HG03521 (cell line): Measurements from ENCODE around the gene FARP2.
"Not testable (repeated sequence)": the region's sequence is repeated elsewhere in the genome, so short reads cannot be mapped to it uniquely, and the experiment has no call there.

Source experiments
- ATAC-seq: cut with Tn5 transposase; IDR thresholded peaks from one replicate; pipeline ENCODE4 v1.9.1; 2021; ENCODE audit warnings: mild to moderate bottlenecking, moderate library complexity; ENCODE audit not compliant: unreplicated experiment

The FARP2 gene, protein sequence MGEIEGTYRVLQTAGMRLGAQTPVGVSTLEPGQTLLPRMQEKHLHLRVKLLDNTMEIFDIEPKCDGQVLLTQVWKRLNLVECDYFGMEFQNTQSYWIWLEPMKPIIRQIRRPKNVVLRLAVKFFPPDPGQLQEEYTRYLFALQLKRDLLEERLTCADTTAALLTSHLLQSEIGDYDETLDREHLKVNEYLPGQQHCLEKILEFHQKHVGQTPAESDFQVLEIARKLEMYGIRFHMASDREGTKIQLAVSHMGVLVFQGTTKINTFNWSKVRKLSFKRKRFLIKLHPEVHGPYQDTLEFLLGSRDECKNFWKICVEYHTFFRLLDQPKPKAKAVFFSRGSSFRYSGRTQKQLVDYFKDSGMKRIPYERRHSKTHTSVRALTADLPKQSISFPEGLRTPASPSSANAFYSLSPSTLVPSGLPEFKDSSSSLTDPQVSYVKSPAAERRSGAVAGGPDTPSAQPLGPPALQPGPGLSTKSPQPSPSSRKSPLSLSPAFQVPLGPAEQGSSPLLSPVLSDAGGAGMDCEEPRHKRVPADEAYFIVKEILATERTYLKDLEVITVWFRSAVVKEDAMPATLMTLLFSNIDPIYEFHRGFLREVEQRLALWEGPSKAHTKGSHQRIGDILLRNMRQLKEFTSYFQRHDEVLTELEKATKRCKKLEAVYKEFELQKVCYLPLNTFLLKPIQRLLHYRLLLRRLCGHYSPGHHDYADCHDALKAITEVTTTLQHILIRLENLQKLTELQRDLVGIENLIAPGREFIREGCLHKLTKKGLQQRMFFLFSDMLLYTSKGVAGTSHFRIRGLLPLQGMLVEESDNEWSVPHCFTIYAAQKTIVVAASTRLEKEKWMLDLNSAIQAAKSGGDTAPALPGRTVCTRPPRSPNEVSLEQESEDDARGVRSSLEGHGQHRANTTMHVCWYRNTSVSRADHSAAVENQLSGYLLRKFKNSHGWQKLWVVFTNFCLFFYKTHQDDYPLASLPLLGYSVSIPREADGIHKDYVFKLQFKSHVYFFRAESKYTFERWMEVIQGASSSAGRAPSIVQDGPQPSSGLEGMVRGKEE

DNA sequence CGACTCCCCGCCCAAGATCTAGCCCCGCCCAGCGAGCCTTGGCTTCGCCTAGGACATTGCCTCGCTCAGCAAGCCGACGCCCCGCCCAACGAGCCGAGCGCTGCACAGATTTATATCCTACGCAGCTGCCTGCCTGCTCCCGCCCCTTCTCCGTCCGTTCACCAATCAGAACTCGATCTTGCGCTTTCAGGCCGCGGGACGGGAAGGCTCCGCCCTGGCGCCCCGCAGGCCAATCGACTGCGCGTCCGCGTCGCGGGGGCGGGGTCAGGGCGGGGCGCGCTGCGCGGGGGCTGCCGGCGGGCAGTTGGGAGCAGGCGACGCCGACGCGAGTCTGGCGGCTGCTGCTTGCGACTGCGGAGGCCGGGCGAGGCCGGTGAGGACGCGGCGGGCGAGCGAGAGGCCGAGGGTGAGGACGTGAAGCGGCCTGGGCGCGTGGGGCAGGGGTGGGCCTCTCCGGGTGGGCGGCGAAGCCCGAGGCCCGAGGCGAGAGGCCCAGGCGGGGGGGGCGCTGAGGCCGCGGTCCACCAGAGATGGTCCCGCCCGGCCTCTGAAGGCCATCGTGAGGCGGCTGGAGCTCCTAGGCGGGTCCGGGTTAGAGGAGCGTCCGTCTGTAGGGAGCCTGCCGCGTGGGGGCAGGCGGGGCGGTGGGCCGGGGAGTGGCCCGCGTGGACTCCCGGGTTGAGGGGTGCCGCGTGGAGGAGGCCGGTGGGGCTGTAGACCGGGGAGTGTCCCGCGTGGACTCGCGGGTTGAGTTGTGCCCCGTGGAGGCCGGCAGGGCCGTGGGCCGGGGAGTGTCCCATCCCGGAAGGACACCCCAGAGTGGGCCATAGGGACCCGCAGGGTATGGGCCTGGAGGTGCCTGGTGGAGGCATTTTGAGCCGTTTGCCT lies at the start of gene FARP2:
TSS of gene FARP2 (plus strand) at position 303 of the 888 bp plus-strand sequence. CDS start 16,823 bp downstream, outside the sequence.
- peak; percentile 77 for ATAC-seq

DNA sequence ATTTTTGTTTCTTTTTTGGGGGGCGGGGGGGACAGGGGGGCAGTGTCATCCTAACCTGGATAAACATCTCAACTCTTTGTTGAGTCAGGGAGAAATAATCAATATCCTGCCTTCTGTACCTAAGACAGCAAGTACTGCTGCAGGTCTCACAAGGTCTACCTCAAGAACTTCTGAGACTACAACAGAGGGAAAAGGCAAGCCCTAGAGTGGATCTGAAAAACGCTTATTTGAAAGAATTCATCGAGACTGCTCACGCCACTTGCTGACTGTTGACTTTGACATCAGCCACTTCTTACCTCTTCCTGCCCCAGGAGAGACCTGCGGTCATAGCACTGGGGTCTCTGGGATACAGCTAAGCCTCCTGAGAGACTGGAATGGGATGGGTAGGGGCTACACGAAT lies 49.0 kb upstream of the FARP2 start:
- ATAC-seq, result no peak

DNA sequence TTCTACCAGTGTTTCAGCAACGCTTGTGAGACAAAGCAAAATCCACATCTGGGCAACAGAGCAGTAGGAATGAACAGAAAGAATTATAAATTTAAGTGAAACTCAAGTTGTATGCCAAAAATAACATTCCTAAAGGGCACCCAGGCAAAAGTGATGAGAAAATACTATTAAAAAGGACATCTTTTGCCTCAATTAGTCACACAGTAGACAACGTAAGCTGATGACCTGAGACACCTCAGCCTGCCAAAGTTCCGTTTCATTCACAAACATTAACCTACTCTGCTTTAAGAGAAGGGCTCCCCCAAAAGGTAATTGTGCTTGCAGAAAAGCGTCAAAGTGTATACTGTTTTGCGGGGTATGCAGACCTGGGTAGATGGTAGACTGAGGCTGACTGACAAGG lies 47.8 kb upstream of the FARP2 start:
- no peak for ATAC-seq

DNA sequence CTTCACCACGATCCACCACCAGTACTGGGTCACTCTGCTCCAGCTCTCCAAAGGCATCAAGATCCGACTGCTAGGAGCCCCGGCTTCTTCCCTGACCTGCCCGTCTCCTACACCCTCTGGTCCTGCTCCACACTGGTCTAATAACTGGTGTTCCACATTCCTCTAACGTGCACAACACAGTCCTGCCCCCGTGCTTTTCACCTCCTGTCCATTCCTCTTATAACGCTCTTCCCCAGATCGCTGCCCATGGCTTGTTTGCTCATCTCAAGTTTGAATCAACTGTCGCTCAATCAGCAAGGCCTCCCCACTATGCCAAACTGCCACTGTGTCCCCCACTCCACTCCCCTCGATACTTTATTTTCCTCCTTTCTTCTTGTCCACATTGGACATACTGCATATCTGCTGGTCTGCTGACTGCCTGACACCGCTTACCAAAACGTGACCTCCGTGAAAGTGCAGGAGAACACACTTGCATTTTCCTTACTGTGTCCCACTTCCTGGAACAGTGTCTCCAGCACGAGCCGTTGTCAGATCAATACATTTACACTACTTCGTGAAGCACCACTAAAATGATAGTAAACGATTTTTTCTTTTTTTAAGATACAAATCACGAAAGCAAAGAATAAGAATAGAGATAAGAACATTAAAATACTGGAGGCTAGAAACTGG lies 47.1 kb upstream of the FARP2 start:
- ATAC-seq, result no peak

DNA sequence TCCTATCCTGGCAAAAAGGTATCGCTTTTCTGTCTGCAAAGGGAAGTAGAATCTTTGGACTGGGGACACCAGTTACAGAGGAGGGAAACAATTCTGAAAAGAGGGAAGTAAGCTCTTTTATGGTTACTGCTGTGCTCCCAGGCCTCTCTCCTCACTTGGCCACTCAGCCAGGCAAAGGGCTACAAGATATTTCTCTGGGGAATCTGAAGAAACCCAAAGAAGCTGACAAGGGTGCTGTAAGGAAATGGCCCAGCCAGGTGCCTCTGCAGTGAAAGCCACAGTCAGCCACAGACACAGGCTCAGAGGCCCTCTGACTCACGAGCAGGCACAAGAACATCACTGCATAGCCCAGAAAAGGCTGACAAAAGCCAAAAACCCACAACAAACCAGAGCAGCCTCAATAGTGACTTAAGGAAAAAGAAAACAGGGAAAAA lies 46.4 kb upstream of the FARP2 start:
- peak; percentile 22 for ATAC-seq

DNA sequence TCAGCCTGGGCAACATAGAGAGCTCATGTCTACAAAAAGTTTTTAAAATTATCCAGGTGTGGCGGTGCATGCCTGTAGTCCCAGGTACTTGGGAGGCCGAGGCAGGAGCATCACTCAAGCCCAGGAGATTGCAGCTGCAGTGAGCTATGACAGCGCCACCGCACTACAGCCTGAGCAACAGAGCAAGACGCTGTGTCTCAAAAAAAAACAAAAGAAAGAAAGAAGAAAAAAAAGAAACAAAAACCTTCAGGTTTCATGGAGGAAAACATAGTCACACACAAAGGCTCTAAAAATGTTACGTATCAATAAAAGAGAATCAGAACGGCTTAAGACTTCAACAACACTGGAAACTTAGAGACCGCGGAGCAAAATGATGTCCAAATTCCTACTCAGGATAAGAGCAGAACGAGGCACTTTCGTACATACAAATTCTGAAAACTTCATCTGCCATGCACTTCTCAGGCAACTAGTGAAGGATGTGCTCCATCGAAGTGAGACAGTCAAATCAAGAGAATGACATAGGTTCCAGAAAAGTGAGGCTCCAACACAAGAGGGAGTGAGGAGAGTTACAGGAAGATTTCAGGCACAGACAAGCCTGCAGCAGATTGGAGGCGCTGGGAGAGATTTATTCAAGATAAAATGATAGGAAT lies 45.0 kb upstream of the FARP2 start:
- no peak for ATAC-seq

DNA sequence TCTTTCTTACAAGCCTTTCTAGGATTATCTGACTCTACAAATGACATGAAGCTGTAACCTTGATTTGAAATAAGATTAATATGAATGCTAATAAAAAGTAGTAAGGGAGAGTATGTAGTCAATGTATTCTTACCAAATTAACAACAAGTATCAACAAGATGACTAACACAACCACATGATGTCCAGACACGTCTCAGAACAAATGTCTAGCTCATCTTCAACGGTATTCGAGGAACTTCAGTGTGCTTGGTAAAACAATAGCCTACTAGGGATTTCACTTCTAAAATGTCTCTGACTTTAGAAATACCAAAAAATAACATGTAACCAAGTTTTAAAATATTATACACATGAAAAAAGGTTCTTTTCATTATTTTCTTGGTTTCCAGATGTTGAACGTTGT lies 44.0 kb upstream of the FARP2 start:
- no peak for ATAC-seq

DNA sequence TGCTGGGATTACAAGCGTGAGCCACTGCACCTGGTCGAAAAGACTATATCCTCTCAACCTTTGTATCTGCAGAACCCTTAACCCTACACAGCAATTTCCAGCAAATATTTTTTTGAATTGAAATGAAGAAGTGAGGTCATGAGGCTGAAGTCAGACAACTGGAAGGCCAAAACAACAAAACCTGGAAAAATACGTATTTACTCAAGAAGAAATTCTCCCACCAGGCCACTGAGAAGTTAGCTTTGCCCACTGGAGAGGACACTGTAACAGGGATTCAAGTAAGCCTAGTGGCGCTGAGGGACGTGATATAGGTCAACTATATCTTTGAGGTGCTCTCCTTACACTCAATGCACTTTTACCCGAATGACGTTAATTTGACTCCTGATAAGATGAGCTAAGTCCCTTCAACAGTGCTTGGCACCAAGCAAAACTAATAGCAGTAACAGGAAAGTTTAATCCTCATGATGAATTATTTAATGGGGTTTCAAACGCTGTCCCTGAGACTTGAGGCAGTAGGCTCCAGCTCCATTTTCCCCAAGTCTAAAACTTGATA lies 42.5 kb upstream of the FARP2 start:
- no peak for ATAC-seq

DNA sequence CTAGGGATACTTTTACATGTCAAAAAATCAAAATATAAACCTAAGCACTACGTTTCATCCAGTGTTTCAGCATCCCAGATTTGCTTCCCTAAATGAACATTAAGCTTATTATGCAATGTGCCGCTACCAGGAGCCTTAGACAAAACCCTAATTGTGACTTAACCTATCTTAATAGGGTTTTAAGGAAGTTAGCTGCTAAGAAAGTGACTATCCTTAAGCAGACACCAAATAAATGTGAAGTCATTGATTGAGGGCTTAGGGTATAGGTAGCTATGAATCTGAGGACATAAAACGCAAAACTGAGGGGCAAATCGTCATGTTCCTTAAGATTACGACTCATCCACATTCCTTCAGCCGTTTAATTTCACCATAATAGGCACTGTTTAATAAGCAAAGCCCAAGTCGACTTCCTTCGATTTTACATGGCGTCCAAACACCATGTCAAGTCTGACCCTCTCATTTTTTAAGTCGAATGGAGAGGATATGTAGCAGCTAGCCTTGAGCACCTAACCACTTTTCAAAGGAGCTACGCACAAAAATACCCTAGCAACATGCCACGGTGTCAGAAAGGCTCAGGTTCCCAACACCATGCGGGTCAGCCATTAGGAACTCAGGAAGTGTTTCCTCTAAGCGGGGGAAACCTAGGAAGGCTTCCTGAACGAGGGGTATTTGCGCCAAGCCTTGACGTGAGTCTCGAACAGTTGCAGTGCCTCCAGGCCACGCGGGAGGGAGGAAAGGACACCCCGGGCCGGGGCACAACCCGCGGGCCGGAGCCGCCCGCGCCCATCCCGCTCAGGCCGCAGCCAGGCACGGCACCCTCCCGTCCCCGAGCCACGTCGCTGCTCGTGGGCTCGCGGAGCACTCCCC lies 41.6 kb upstream of the FARP2 start:
- ATAC-seq, result no peak

DNA sequence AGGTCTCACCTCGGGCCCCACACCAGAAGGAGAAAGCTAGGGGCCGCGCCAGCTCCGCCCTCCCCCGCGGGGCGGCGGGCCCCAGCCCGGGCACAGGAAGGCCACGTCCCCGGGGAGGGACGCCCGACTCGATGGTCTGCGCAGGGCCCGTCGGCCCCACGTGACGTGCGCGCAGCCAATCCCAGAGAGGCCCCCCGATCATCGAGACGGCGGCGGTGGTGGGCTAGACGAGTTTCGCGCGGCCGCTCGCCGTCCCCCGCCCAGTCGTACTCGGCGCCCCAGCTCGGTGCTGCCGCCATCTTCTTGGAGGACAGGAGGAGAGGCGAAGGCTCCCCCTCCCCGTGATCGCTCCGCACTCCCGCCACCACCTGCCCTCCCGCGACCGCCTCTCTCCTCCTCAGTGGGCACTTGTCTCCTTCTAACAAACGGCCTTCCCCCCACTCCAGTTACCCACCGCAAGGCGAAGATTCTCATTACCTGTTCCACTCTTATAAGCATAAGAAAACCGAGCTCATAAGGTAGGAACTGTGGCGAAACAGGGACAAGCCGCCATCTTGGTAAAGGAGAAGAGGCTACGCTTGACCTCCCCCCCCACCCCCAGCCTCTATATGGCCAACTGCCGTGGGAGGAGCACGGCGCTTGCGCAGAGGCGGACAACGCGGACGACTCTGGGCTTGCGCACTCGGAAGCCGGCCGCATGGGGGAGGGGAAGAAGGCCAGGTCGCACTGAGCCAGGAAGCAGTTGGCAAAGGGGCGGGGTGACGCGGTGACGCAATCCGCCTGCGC lies 40.8 kb upstream of the FARP2 start, which contains the start of gene HDLBP:
TSS of gene HDLBP (minus strand) at position 580 of the 786 bp plus-strand sequence. CDS start 48,803 bp downstream, outside the sequence.
- peak; percentile 70 for ATAC-seq

DNA sequence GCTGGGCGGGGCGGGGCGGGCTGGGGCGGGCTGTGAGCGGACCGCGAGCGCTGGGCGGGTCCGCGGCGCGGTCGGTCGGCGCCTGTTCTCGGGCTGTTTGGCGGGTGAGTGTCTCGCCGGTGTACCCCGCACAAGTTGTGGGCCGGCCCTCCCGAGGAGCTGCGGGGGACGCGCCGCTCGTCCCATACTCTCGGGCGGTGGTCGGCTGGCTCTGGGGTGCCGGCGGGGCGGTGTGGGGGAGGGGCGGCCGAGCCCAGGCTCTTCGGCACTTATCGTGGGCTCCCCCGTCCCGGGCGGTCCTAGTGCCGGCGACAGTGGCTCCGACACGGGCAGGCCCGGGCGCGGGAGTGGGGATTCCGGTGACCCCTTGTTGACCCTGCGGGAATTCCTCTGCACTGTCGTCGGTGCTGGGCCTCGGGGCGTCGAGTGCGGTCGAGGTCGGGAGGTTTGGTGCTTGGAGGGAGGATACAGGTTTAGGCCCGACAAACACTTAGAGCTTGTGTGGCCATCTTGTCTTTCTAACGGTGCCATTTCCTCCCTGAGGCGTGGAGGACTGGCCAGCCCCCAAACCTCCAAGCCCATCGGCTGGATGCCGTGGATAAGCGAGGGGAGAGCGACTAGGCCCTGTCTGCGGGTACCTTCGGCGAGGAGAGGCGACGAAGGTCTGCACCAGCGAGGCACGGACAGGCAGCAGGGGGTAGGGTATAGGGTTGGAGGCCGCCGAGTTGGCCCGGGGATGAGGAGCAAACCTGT lies 40.0 kb upstream of the FARP2 start, which contains the start of gene SEPTIN2:
TSS of gene SEPTIN2 (plus strand) at position 47 of the 753 bp plus-strand sequence. CDS start 8,308 bp downstream, outside the sequence.
- peak; percentile 32 for ATAC-seq

DNA sequence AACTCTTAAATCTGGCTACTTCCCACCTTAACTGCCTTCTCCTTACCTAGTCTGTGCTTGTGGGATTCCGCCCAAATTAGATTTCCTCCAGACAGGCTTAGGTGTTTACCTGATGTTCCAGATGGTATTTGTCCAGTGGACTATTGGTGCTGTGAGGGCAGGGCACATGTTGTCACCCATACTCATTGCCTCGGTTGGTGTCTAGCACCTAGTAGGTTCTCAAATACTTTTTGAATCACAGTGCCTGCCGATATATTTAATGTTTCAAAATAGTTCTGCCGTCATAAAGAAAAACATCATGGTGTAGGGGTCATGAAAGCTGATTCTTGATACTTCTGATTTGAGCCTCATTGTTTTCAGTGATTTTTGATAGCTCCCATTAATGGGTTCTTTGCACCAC lies 39.3 kb upstream of the FARP2 start:
- ATAC-seq, result no peak

DNA sequence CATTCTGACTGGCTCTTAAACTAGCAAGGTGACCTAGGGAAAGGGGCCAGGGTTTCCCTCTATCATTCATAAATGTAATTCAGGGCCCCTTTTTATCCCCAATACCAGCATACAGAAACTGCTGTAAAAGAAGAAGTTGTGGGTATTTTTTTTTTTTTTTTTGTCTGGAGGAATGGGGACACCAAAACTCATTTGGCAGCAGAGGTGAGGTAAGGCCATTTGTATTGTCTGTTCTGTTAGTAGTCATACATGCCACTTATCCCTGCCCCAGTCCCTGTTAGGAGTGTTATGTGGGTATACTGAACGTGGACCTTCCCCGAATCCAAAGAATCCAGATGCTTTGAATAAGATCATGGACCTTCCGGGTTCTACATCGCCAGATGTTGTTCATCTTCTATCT lies 38.7 kb upstream of the FARP2 start:
- ATAC-seq, result no peak

DNA sequence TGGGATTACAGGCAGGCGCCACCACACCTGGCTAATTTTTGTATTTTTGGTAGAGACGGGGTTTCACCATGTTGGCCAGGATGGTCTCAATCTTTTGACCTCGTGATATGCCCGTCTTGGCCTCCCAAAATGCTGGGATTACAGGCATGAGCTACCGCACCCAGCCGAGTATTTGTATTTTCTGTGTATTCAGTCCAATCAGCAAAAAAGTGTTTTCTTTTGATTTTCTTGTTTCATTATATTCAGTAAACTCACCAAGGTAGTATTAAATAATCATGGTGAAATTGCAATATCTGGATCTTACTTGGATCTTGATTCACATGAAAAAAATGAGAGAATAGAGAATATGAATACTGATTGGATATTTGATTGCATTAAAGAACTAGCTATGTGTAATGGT lies 37.3 kb upstream of the FARP2 start:
- ATAC-seq, result not testable (repeated sequence)

DNA sequence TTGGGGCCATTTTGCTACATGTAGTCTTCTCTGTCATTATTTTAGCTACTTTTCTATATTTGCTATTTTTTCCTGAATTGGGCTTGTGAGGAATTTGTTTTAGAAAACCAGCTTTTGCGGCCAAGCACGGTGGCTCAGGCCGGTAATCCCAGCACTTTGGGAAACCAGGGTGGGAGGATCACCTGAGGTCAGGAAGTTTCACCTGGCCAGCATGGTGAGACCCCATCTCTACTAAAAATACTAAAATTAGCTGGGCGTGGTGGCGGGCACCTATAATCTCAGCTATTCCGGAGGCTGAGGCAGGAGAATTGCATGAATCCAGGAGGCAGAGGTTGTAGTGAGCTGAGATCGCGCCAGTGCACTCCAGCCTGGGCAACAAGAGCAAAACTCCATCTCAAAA lies 35.7 kb upstream of the FARP2 start:
- ATAC-seq, result no peak

DNA sequence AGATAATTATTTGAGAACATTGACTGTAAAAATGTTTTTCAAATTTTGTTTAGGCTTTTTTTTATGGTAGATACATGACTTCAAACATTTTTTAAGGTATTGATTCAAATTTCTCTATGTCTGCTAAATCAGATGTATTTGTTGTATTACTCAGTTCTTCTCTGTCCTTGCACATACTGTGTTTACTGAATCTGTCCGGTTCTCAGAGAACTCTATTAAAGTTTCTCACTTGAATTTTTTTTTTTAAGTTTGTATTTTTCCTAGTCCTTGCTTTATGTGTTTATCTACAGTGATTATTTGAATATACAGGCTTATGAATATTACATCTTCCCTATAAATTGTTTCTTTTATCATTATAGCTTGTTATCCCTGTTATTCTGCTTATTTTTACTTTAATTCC lies 35.1 kb upstream of the FARP2 start:
- ATAC-seq, result no peak
